Daoy (cell line): ENCODE results near the gene ARAP3. TPM values are rescaled to one million over a fixed set of nuclear protein-coding genes. Genes with fewer than 3 reads are reported as not detected.

Experiments used
- DNase-seq: peaks from one replicate; pipeline ENCODE4 v3.0.0-alpha.2; 2015; ENCODE audit warnings: low read depth
- total RNA-seq: library from RNA; depleted of rRNA; stranded (reverse); fragments of >200 nt; shearing (Covaris generic); gene quantifications from 2 replicates; pipeline ENCODE4 v1.2.3, GENCODE V29; 2014

ARAP3 gene
- total RNA-seq, 1 experiment from 2014 or later = 3.0 TPM

- DNase-seq = no peak
Observed at GRCh38 chr5:141640051-141640415, 42.0 kb downstream of the ARAP3 start.

GRCh38 chr5:141639357-141640050 lies 42.5 kb downstream of the ARAP3 start:
- DNase-seq = no peak

GRCh38 chr5:141638771-141639170 lies 43.3 kb downstream of the ARAP3 start:
- DNase-seq = no peak

GRCh38 chr5:141637767-141638419 lies 44.1 kb downstream of the ARAP3 start:
- DNase-seq = peak; percentile 53

- DNase-seq = peak; percentile 39
Observed at GRCh38 chr5:141637123-141637766, 44.8 kb downstream of the ARAP3 start.

- peak; percentile 96 for DNase-seq
Observed at GRCh38 chr5:141636413-141637122, 45.5 kb downstream of the ARAP3 start, which contains the start of the genes HDAC3 and RELL2. Gene HDAC3, minus strand, starts transcription at chr5:141636849. Its CDS starts 59 bp downstream, at chr5:141636790. Gene RELL2, plus strand, starts transcription at chr5:141636997. Its CDS starts 1,229 bp downstream, at chr5:141638226.

DNA sequence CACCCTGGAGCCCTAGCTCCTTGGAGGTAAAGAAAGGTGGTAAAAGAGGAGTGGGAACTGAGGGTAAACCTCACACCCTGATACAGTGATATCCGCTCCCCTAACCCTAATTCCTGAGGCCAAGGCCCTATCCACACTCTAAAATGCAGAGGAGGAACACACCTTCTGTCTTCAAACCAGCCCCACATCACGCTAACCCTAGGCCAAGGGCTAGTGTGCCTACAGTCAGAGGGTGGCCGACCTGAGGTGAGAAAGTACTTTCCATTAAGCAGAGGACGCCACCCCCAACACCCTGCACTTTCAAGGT lies 46.0 kb downstream of the ARAP3 start:
- no peak for DNase-seq

DNA sequence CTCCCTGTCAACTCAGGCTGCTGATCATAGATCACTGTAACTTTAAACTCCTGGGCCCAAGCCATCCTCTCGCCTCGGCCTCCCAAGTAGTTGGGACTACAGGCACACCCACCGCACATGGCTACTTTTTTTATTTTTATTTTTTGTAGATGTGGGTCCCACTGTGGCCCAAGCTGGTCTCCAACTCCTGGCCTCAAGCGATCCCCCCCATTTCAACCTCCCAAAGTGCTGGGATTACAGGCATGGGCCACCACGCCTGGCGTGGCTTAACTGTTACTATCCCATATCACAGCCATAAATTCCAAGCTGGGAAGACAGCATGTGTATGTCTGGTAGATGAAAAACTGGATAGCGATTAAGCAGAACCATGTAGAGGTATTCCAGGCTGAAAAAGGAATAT lies 46.4 kb downstream of the ARAP3 start:
- no peak for DNase-seq

- no peak for DNase-seq
Observed at GRCh38 chr5:141634720-141635119, 47.3 kb downstream of the ARAP3 start.

DNA sequence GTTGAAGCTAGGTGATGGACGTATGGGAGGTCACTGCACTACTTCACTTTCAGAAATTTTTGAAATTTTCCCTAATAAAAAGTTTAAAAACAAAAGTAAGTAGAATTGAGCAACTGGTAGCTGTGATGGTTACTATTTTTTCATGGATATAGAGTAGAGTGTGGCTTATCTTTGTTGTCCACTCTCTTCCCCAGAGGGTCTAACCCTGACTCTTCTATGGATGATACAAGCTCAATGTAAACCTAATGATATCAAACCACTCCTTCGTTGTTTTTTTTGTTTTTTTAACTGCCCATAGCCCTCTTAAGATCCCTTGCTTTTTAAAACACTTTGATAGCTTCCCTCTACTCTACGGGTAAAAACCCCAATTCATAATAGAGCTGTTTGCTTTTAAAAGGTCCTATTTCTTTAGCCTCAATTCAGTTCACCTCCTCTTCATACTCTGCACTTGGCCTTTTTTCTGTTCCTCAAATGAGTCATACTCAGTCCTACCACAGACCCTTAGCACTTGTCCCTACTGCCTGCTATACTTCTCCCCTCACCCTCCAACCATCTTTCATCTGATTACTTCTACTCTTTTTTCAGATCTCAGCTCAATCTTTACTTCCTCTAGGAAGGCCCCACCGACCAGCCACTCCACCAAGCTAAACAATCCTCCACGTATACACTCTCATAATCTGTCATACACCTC lies 48.0 kb downstream of the ARAP3 start:
- DNase-seq = no peak

GRCh38 chr5:141632650-141633049 lies 49.4 kb downstream of the ARAP3 start:
- DNase-seq = no peak

DNA sequence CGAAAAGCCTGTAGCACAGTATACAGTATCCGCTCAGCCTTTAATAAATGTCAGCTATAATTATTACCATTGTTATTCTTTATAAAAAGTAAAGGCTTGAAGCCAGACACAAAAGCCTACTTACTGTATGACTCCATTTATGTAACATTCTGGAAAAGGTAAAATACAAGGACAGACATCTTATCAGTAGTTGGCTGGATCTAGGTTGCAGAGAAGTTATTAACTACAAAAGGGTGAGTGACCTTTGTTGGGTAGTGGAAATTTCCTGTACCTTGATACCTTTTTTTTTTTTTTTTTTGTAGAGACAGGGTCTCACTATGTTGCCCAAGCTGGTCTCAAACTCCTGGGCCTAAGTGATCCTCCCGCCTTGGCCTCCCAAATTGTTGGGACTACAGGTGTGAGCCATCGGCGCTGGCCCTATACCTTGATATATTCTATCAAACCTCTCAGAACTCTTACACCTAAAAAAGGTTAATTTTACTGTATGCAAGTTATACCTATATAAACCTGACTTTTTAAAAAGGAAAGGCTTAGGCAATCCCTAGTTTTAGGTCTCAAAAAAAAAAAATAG lies 51.4 kb downstream of the ARAP3 start:
- no peak for DNase-seq

- DNase-seq = no peak
Observed at GRCh38 chr5:141628175-141628788, 53.7 kb downstream of the ARAP3 start.

- DNase-seq = no peak
Observed at GRCh38 chr5:141623611-141624010, 58.4 kb downstream of the ARAP3 start.

GRCh38 chr5:141623186-141623585 lies 58.8 kb downstream of the ARAP3 start:
- no peak for DNase-seq

DNA sequence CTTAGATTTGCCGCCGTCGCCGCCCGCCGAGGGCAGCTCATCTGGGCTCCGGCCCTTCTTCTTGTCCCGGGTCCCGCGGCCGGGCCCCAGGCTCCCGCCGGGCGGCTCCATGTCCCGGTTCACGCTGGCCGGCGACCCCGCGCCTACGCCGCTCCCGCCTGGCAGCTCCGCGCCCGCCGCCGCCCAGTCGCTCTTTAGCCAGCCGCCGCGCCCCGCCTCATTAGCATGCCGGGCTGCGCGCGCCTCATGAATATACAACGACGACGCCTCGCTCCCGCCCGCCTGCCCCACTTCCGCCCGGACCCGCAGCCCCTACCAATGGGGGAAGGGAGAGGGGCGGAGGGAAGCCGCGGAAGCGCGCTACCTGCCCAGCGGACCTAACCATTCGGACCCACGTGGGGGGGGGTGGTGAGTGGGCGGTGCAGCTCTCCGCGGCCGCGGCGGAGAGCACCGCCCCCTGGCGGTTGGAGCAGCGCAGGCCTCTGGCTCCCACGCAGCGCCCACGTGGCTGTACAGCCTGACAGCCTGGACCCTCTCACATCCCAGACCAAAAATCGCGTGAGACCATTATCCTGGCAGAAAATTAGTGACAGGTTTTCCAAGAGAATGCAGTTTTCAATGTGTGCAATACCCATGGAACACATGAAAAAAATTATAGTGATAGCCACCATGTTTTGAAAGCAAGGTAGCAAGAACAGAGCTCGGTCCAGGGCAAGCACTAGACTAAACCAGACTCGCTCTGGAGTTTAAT lies 63.1 kb downstream of the ARAP3 start, which contains the start of gene DIAPH1:
Gene DIAPH1 (minus strand): TSS at position 197 of the 751 bp plus-strand sequence. CDS start 86 bp downstream, at position 111.
- peak; percentile 99 for DNase-seq

GRCh38 chr5:141618030-141618803 lies 63.8 kb downstream of the ARAP3 start:
- DNase-seq = peak; percentile 54

GRCh38 chr5:141617682-141618029 lies 64.4 kb downstream of the ARAP3 start:
- peak; percentile 43 for DNase-seq

- no peak for DNase-seq
Observed at GRCh38 chr5:141617128-141617527, 64.9 kb downstream of the ARAP3 start.
